Measurements from ENCODE around the gene CES5A.

Gene CES5A

GRCh38 chr16:55907661-55908060 lies 32.5 kb upstream of the CES5A start:
- Mint-ChIP-seq H3K36me3 (ENCODE audit: low read depth) (no peaks in the 10 kb centered on the region), H3K27me3 (ENCODE audit: low read depth) (peaks cover 35% of the 10 kb centered on the region), H3K4me3 (no peak overlapping the region), H3K4me1 (no peaks in the 10 kb centered on the region), H3K27ac (no peak overlapping the region), H3K9me3 (peaks cover 18% of the 10 kb centered on the region)
- no peak for TF ChIP-seq CTCF (IDR thresholded peaks at IDR 0.05; ENCODE audit: unreplicated experiment in 3 of 3)

- H3K4me1 Mint-ChIP-seq, result peaks cover 11% of the 10 kb centered on the region
- H3K4me3 Mint-ChIP-seq, result no peak overlapping the region
- no peaks in the 10 kb centered on the region for H3K36me3 Mint-ChIP-seq (ENCODE audit: low read depth)
- H3K27me3 Mint-ChIP-seq (ENCODE audit: low read depth), result peaks cover 30% of the 10 kb centered on the region
- H3K9me3 Mint-ChIP-seq, result peaks cover 21% of the 10 kb centered on the region
- TF ChIP-seq CTCF (IDR thresholded peaks at IDR 0.05; ENCODE audit: unreplicated experiment in 3 of 3), result no peak
- H3K27ac Mint-ChIP-seq, result no peak overlapping the region
Observed at GRCh38 chr16:55906123-55906522, 30.9 kb upstream of the CES5A start.

- Mint-ChIP-seq H3K4me1 (peaks cover 11% of the 10 kb centered on the region), H3K9me3 (peaks cover 21% of the 10 kb centered on the region), H3K27ac (no peak overlapping the region), H3K4me3 (no peak overlapping the region), H3K27me3 (ENCODE audit: low read depth) (peaks cover 30% of the 10 kb centered on the region), H3K36me3 (ENCODE audit: low read depth) (no peaks in the 10 kb centered on the region)
- TF ChIP-seq CTCF (IDR thresholded peaks at IDR 0.05; ENCODE audit: unreplicated experiment in 3 of 3), result no peak
Observed at GRCh38 chr16:55905651-55906050, 30.5 kb upstream of the CES5A start.

GRCh38 chr16:55901566-55902217 lies 26.5 kb upstream of the CES5A start:
- H3K9me3 Mint-ChIP-seq, result peaks cover 21% of the 10 kb centered on the region
- H3K4me1 Mint-ChIP-seq, result peaks cover 11% of the 10 kb centered on the region
- no peak overlapping the region for H3K27ac Mint-ChIP-seq
- no peak overlapping the region for H3K4me3 Mint-ChIP-seq
- TF ChIP-seq CTCF (IDR thresholded peaks at IDR 0.05; ENCODE audit: unreplicated experiment in 3 of 3), result no peak
- H3K27me3 Mint-ChIP-seq (ENCODE audit: low read depth), result peaks cover 11% of the 10 kb centered on the region
- H3K36me3 Mint-ChIP-seq (ENCODE audit: low read depth), result no peaks in the 10 kb centered on the region

GRCh38 chr16:55900616-55901393 lies 25.6 kb upstream of the CES5A start:
- Mint-ChIP-seq H3K9me3 (peaks cover 25% of the 10 kb centered on the region), H3K27ac (no peak overlapping the region), H3K36me3 (ENCODE audit: low read depth) (no peaks in the 10 kb centered on the region), H3K27me3 (ENCODE audit: low read depth) (peaks cover 3% of the 10 kb centered on the region), H3K4me1 (peaks cover 11% of the 10 kb centered on the region), H3K4me3 (no peak overlapping the region)
- TF ChIP-seq CTCF (IDR thresholded peaks at IDR 0.05; ENCODE audit: unreplicated experiment in 3 of 3), result no peak

All from nephron (organoid).